ENCODE data around the gene ST6GALNAC5.

GRCh38 chr1:77047978-77048614, 180.8 kb downstream of the ST6GALNAC5 start:
- TF ChIP-seq, protein P1, sequence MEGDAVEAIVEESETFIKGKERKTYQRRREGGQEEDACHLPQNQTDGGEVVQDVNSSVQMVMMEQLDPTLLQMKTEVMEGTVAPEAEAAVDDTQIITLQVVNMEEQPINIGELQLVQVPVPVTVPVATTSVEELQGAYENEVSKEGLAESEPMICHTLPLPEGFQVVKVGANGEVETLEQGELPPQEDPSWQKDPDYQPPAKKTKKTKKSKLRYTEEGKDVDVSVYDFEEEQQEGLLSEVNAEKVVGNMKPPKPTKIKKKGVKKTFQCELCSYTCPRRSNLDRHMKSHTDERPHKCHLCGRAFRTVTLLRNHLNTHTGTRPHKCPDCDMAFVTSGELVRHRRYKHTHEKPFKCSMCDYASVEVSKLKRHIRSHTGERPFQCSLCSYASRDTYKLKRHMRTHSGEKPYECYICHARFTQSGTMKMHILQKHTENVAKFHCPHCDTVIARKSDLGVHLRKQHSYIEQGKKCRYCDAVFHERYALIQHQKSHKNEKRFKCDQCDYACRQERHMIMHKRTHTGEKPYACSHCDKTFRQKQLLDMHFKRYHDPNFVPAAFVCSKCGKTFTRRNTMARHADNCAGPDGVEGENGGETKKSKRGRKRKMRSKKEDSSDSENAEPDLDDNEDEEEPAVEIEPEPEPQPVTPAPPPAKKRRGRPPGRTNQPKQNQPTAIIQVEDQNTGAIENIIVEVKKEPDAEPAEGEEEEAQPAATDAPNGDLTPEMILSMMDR (conservative IDR thresholded peaks at IDR 0.05; ENCODE audit: low read depth in 2 of 2), result no peak
- TF ChIP-seq, protein P2, sequence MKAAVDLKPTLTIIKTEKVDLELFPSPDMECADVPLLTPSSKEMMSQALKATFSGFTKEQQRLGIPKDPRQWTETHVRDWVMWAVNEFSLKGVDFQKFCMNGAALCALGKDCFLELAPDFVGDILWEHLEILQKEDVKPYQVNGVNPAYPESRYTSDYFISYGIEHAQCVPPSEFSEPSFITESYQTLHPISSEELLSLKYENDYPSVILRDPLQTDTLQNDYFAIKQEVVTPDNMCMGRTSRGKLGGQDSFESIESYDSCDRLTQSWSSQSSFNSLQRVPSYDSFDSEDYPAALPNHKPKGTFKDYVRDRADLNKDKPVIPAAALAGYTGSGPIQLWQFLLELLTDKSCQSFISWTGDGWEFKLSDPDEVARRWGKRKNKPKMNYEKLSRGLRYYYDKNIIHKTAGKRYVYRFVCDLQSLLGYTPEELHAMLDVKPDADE (IDR thresholded peaks at IDR 0.05), result no peak
